HG03135 (cell line): Measurements from ENCODE around the gene RABEP1.

ENCODE experiments used
- ATAC-seq: cut with Tn5 transposase; IDR thresholded peaks from one replicate; pipeline ENCODE4 v1.9.1; 2021; ENCODE audit warnings: mild to moderate bottlenecking, moderate library complexity; ENCODE audit not compliant: unreplicated experiment

RABEP1 gene

GRCh38 chr17:5355421-5356129 lies 73.5 kb downstream of the RABEP1 start:
- no peak for ATAC-seq

GRCh38 chr17:5361426-5361825 lies 79.3 kb downstream of the RABEP1 start:
- ATAC-seq, result no peak

- no peak for ATAC-seq
These were observed 80.2 kb downstream of the RABEP1 start for GRCh38 chr17:5362162-5362811.

- no peak for ATAC-seq
These were observed 82.1 kb downstream of the RABEP1 start for GRCh38 chr17:5364156-5364555.

GRCh38 chr17:5364696-5365095 lies 82.6 kb downstream of the RABEP1 start:
- ATAC-seq, result no peak

GRCh38 chr17:5365831-5366230 lies 83.7 kb downstream of the RABEP1 start:
- no peak for ATAC-seq

- no peak for ATAC-seq
These were observed 88.3 kb downstream of the RABEP1 start for GRCh38 chr17:5370411-5370810.

- ATAC-seq, result no peak
These were observed 91.0 kb downstream of the RABEP1 start for GRCh38 chr17:5373112-5373511.

GRCh38 chr17:5378566-5379207 lies 96.6 kb downstream of the RABEP1 start:
- ATAC-seq, result no peak

GRCh38 chr17:5379351-5380107 lies 97.4 kb downstream of the RABEP1 start:
- no peak for ATAC-seq

GRCh38 chr17:5380491-5381135 lies 98.5 kb downstream of the RABEP1 start:
- ATAC-seq, result no peak

GRCh38 chr17:5381542-5381941 lies 99.5 kb downstream of the RABEP1 start:
- ATAC-seq, result no peak

GRCh38 chr17:5391678-5392077 lies 109.6 kb downstream of the RABEP1 start:
- ATAC-seq, result no peak

GRCh38 chr17:5396612-5397011 lies 114.5 kb downstream of the RABEP1 start:
- no peak for ATAC-seq

- ATAC-seq, result no peak
These were observed 117.7 kb downstream of the RABEP1 start for GRCh38 chr17:5399767-5400166.

- ATAC-seq, result no peak
These were observed 123.3 kb downstream of the RABEP1 start for GRCh38 chr17:5405400-5405799.

GRCh38 chr17:5408186-5408585 lies 126.1 kb downstream of the RABEP1 start:
- ATAC-seq, result no peak

GRCh38 chr17:5410594-5411272 lies 128.6 kb downstream of the RABEP1 start:
- no peak for ATAC-seq

GRCh38 chr17:5413682-5414081 lies 131.6 kb downstream of the RABEP1 start:
- no peak for ATAC-seq

GRCh38 chr17:5416901-5417300 lies 134.8 kb downstream of the RABEP1 start:
- ATAC-seq, result no peak
